IgD-negative memory B cell (primary cell): ENCODE data around the gene CATSPERD. TPM values are rescaled to one million over a fixed set of nuclear protein-coding genes. Genes with fewer than 3 reads are reported as not detected.

ENCODE experiments used
- H3K27ac Mint-ChIP-seq, 3 donors: one replicate each; pipeline ENCODE4 v1.8.0; 2020 to 2022; ENCODE audit warnings: mild to moderate bottlenecking in 3 of 3, mixed read lengths in 3 of 3, moderate library complexity in 1 of 3
- H3K27me3 Mint-ChIP-seq: one replicate; pipeline ENCODE4 v1.8.0; 2021; ENCODE audit warnings: mixed read lengths
- H3K36me3 Mint-ChIP-seq: one replicate; pipeline ENCODE4 v1.8.0; 2020; ENCODE audit warnings: mild to moderate bottlenecking, mixed read lengths
- H3K4me1 Mint-ChIP-seq, 3 donors: one replicate each; pipeline ENCODE4 v1.8.0; 2020 to 2022; ENCODE audit warnings: mixed read lengths in 3 of 3, mild to moderate bottlenecking in 1 of 3
- H3K4me3 Mint-ChIP-seq, 4 donors: one replicate each; pipeline ENCODE4 v1.8.0; 2020 to 2022; ENCODE audit warnings: mild to moderate bottlenecking in 4 of 4, mixed read lengths in 4 of 4, moderate library complexity in 3 of 4
- H3K9me3 Mint-ChIP-seq, 3 donors: one replicate each; pipeline ENCODE4 v1.8.0; 2020 to 2021; ENCODE audit warnings: mixed read lengths in 3 of 3, mild to moderate bottlenecking in 1 of 3
- polyA plus RNA-seq: library from polyadenylated mRNA; unstranded; fragments of 300-500 nt; fragmentation: Illumina TruSeq; gene quantifications from one replicate; pipeline ENCODE4 v1.2.3, GENCODE V29; 2021

CATSPERD gene
- polyA plus RNA-seq, 1 donor from 2014 or later = not detected

DNA sequence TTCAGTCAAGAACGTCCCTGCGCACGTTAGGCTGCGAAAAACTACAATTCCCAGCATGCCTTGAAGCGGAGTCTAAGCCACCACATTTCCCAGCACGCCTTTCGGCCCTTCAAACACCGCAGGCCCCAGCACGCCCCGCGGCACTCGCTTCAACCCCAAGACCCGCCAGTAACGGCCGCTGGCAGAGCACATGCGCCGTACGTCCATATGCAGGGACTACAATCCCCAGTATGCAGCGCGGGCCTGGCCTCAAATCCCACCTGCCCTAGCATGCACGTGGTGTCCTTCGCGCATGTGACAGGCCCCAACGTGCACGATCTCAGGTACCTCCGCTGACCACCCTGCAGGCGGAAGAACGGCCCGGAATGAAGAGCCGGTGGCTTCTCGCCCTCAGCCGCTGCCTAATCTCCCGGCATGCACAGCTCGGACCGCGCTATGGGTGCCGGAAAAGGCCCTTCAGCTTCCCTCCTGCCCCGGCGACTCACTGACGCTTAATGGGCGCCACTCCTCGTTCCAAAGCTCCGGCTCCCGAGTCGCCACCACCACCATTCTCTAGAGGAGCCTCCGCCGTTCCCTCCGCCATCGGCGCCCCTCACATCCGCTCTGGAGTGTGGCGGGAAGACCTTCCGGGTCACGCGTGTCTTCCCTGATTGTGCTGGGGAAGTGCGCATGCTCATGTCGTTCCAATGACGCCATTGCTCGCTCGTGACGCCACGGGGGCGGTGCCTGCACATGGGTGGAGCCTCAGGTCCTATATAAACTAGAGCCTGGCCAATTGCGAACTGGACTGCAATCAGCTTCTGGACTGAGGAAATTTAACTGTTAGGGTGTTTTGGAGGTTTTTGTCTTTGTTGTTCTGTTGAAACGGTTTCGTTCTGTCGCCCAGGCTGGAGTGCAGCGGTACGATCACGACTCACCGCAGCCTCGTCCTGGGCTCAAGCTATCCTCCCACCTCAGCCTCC, 70.4 kb downstream of the CATSPERD start, which contains the start of gene DUS3L:
Gene DUS3L (minus strand): TSS at position 605 of the 962 bp plus-strand sequence. CDS start 22 bp downstream, at position 583.
- Mint-ChIP-seq H3K4me1 (peaks cover 5 to 11% (median 11%) of the 10 kb centered on the region in 3 donors), H3K27ac (peak within 1 kb of the TSS; percentile 92 to 100 (median 99)), H3K27me3 (peaks cover 3% of the 10 kb centered on the region), H3K9me3 (peaks cover 0 to 4% (median 3%) of the 10 kb centered on the region in 3 donors), H3K36me3 (peaks cover 16% of the 10 kb centered on the region), H3K4me3 (peak within 1 kb of the TSS; percentile 89 to 100 (median 100))

- H3K27me3 Mint-ChIP-seq = peaks cover 3% of the 10 kb centered on the region
- H3K4me1 Mint-ChIP-seq = peaks cover 5 to 11% (median 11%) of the 10 kb centered on the region in 3 donors
- peaks cover 0 to 4% (median 3%) of the 10 kb centered on the region in 3 donors for H3K9me3 Mint-ChIP-seq
- peaks cover 9% of the 10 kb centered on the region for H3K36me3 Mint-ChIP-seq
- H3K4me3 Mint-ChIP-seq = no peak overlapping the region
- H3K27ac Mint-ChIP-seq = peak overlapping the region in 1 of 3 donors; percentile 14
These were observed 71.8 kb downstream of the CATSPERD start for GRCh38 chr19:5792224-5792623.

DNA sequence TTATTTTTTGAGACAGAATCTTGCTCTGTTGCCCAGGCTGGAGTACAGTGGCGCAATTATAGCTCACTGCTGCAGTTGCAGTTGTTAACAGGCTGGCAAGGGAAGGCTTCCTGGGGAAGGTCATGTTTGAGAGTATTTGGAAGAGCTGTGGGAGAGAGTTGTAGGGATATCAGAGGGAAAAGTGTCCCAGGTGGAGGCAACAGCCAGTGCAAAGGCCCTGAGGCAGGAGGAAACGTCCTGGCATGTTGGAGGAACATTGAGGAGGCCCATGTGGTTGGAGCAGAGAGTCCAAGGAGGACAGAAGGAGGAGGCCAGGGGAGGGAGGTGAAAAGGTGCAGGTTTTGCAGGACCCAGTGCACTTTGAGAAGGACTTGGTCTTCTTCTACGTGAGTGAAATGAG, 72.8 kb downstream of the CATSPERD start:
- Mint-ChIP-seq H3K4me1 (peaks cover 5 to 11% (median 11%) of the 10 kb centered on the region in 3 donors), H3K4me3 (no peak overlapping the region), H3K27me3 (peaks cover 3% of the 10 kb centered on the region), H3K9me3 (peaks cover 0 to 4% (median 3%) of the 10 kb centered on the region in 3 donors), H3K27ac (peak overlapping the region in 1 of 3 donors; percentile 61), H3K36me3 (peaks cover 9% of the 10 kb centered on the region)

DNA sequence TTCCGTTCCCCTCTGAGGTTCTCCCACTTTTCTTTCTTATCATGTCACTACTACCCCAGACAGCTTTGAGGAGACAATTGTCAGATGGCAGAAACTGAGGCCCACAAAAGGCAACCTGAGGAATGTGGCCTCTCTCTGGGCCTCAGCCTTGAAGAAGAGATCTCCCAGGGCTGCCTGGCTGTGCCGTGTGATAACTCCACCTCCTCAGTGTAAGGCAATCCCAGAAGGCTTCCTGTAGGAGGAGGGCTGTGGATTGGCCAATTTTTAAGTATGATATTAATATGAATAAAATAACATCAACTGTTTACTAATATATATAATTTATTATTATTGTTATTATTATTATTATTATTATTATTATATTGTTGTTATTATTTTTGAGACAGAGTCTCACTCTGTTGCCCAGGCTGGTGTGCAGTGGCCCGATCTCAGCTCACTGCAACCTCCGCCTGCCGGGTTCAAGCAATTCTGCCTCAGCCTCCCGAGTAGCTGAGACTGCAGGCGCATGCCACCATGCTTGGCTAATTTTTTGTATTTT, 75.0 kb downstream of the CATSPERD start:
- Mint-ChIP-seq H3K4me1 (peaks cover 2 to 4% (median 4%) of the 10 kb centered on the region in 3 donors), H3K9me3 (peaks cover 0 to 4% (median 1%) of the 10 kb centered on the region in 3 donors), H3K36me3 (peaks cover 4% of the 10 kb centered on the region), H3K27me3 (peaks cover 11% of the 10 kb centered on the region), H3K4me3 (no peak overlapping the region), H3K27ac (no peak overlapping the region)

DNA sequence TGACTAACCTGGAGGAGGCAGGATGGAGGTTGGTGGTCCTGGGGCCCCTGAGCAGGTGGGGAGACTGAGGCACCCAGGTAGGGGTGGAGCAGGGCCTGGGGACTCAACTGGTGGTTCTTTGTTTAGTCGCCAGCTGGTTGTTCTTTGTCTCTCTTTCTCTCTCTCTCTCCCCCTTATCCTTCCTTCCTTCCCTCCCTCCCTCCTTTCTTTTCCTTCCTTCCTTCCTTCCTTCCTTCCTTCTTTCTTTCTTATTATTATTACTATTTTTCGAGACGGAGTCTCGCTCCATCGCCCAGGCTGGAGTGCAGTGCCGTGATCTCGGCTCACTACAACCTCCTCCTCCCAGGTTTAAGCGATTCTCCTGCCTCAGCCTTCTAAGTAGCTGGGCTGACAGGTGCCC, 77.8 kb downstream of the CATSPERD start:
- Mint-ChIP-seq H3K36me3 (no peaks in the 10 kb centered on the region), H3K9me3 (no peaks in the 10 kb centered on the region), H3K27ac (no peak overlapping the region), H3K4me1 (peaks cover 0 to 2% (median under 1%) of the 10 kb centered on the region in 3 donors), H3K4me3 (no peak overlapping the region), H3K27me3 (peaks cover 28% of the 10 kb centered on the region)

GRCh38 chr19:5799247-5800241, 79.1 kb downstream of the CATSPERD start:
- Mint-ChIP-seq H3K4me1 (peaks cover 0 to 5% (median 4%) of the 10 kb centered on the region in 3 donors), H3K27me3 (peaks cover 37% of the 10 kb centered on the region), H3K27ac (no peak overlapping the region), H3K4me3 (no peak overlapping the region), H3K9me3 (no peaks in the 10 kb centered on the region), H3K36me3 (no peaks in the 10 kb centered on the region)

GRCh38 chr19:5800361-5801270, 80.2 kb downstream of the CATSPERD start:
- no peaks in the 10 kb centered on the region for H3K9me3 Mint-ChIP-seq
- H3K36me3 Mint-ChIP-seq = no peaks in the 10 kb centered on the region
- H3K4me3 Mint-ChIP-seq = no peak overlapping the region
- peaks cover 0 to 5% (median 4%) of the 10 kb centered on the region in 3 donors for H3K4me1 Mint-ChIP-seq
- H3K27ac Mint-ChIP-seq = peak overlapping the region in 1 of 3 donors; percentile 74
- peaks cover 39% of the 10 kb centered on the region for H3K27me3 Mint-ChIP-seq

DNA sequence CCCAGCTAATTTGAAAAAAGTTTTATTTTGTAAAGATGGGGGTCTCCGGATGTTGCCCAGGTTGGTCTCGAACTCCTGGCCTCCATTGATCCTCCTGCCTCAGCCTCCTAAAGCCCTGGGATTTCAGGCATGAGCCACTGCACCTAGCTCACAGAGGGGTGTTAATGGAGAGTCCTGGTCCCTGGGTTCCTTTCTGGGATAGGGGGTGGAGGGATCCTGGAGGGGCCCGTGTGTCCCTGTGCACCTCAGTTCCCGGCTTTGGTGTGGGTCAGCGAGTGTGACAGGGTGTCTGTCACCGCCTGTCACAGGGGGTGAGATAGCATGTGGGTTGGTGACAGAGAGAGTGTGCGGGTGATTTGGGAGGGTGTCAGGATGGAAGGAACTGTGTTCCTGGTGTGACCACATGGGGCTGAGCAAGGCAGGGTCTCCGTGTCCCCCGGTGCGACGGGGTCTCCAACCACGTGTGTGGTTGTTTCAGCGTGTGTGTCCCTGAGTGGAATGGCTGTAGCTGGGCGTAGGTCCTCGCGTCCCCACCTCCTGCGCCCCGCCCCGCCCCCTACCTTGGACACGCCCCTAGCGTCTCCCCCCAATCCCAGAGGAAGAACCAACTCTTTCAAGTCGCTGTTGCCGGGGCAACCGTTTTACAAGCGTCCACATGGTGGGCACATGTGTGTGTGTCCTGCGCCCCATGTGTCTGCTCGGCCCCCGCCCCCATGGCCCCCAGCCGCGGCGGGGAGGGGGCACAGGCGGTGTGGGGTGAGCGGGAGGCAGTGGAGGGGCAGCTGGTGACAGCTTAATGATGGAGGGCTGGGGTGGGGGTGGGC, 81.6 kb downstream of the CATSPERD start:
- no peaks in the 10 kb centered on the region for H3K9me3 Mint-ChIP-seq
- H3K4me1 Mint-ChIP-seq = peaks cover 0 to 5% (median 4%) of the 10 kb centered on the region in 3 donors
- peaks cover 39% of the 10 kb centered on the region for H3K27me3 Mint-ChIP-seq
- no peak overlapping the region for H3K27ac Mint-ChIP-seq
- H3K4me3 Mint-ChIP-seq = peak overlapping the region in 1 of 4 donors; percentile 33
- no peaks in the 10 kb centered on the region for H3K36me3 Mint-ChIP-seq

DNA sequence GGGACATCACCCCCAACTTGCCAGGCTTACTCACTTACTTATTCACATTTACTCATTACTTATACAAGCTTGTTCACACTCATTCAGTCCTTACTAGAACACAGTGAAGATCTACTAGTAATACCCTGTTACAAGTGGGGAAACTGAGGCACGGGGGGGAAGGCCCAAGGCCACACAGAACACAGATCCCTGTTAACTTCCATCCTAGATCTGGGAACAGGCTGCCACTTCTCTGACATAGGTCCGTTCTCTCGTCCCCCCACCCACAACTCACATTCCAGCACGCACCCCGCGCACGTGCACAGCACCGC, 83.0 kb downstream of the CATSPERD start:
- Mint-ChIP-seq H3K4me1 (peaks cover 0 to 5% (median 4%) of the 10 kb centered on the region in 3 donors), H3K9me3 (no peaks in the 10 kb centered on the region), H3K27me3 (peaks cover 39% of the 10 kb centered on the region), H3K36me3 (no peaks in the 10 kb centered on the region), H3K27ac (peak overlapping the region in 1 of 3 donors; percentile 85), H3K4me3 (peak overlapping the region in 1 of 4 donors; percentile 73)

GRCh38 chr19:5803752-5804515, 83.5 kb downstream of the CATSPERD start:
- H3K4me3 Mint-ChIP-seq = peak overlapping the region in 2 of 4 donors; percentile 79 to 80
- H3K27ac Mint-ChIP-seq = peak overlapping the region; percentile 13 to 85 (median 73)
- H3K9me3 Mint-ChIP-seq = no peaks in the 10 kb centered on the region
- no peaks in the 10 kb centered on the region for H3K36me3 Mint-ChIP-seq
- peaks cover 36% of the 10 kb centered on the region for H3K27me3 Mint-ChIP-seq
- H3K4me1 Mint-ChIP-seq = peaks cover 0 to 5% (median 4%) of the 10 kb centered on the region in 3 donors

DNA sequence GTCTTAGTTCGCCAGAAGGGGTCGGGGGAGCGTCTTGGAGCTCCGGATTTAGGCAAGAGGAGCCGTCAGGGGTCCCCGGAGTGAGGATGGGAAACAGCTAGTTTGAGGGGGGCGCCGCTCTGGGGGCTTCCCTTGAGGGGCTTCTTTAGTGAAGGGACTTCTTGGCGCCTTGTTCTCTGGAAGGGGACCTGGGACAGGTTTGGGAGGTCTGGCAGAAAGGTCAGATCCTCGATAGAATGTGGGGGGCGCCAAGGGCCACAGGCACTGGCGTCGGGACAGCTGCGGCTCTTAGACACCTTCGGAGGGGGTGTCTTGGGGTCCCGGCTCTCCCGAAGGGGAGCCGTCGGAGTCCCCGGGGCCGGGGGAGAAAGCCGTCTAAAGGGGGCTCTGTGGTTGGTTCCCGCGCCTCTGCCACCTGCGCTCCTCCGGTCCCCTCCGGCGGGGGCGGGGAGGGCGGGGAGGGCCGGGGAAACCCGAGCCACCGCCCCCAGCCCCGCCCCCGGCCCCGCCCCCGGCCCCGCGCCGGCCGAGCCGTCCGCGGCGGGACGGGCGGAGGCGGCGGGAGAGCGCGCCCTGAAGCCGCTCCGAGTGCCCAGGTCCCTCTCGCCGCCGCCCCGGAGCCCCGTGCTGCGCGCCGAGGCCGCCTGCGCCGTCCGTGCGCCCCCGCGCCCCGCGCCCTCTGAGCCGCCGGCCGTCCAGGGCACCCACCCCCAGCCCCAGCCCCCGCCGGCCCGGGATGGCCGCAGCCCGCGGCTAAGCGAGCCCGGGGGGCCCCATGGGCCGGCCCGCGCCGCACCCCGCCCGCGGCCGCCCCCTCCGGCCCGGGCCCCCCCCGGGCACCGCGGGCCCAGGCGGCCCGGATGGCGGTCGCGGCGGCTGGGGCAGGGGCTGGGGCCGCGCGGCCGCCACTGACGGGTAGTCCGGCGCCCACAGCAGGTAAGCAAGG, 84.4 kb downstream of the CATSPERD start, which contains the start of gene NRTN:
Gene NRTN (plus strand): TSS at position 552 of the 946 bp plus-strand sequence. CDS start 19,099 bp downstream, outside the sequence.
- Mint-ChIP-seq H3K4me1 (peaks cover 0 to 5% (median 4%) of the 10 kb centered on the region in 3 donors), H3K9me3 (no peaks in the 10 kb centered on the region), H3K27ac (peak within 1 kb of the TSS; percentile 13 to 85 (median 73)), H3K36me3 (no peaks in the 10 kb centered on the region), H3K4me3 (peak within 1 kb of the TSS in 2 of 4 donors; percentile 79 to 84), H3K27me3 (peaks cover 32% of the 10 kb centered on the region)
